WTC11 (cell line): Measurements from ENCODE around the gene ERICH3. TPM values are rescaled to one million over a fixed set of nuclear protein-coding genes. Genes with fewer than 3 reads are reported as not detected.

Experiments used
- ATAC-seq: fragments of 200-7000 bp; cut with Tn5 transposase; 2 replicates; pipeline ENCODE4 v1.10.0; 2021; ENCODE audit warnings: mild to moderate bottlenecking, moderate library complexity
- CTCF ChIA-PET: fragments of 300-600 bp; sonication (Branson Sonifier 250); formaldehyde crosslinking; loops from one replicate; lab custom pipeline; 2021; ENCODE audit warnings: antibody characterized with exemption; lab: Charles Lee
- POLR2A ChIA-PET: fragments of 350-600 bp; sonication (Branson Sonifier 250); formaldehyde crosslinking; loops from one replicate; lab custom pipeline; 2021; ENCODE audit warnings: antibody characterized with exemption; lab: Charles Lee
- DNase-seq: peaks from one replicate; pipeline ENCODE4 v3.0.0; 2021; ENCODE audit warnings: low spot score
- H3K27ac Mint-ChIP-seq: 2 replicates; pipeline ENCODE4 v1.8.0; 2021; ENCODE audit warnings: mixed read lengths
- H3K27me3 Mint-ChIP-seq: 2 replicates; pipeline ENCODE4 v1.8.0; 2021; ENCODE audit warnings: low read depth, mild to moderate bottlenecking, moderate library complexity, mixed read lengths
- H3K36me3 Mint-ChIP-seq: 2 replicates; pipeline ENCODE4 v1.8.0; 2021; ENCODE audit warnings: mixed read lengths
- H3K4me1 Mint-ChIP-seq: 2 replicates; pipeline ENCODE4 v1.8.0; 2022; ENCODE audit warnings: mixed read lengths
- H3K4me3 Mint-ChIP-seq: 2 replicates; pipeline ENCODE4 v1.8.0; 2021; ENCODE audit warnings: mild to moderate bottlenecking, moderate library complexity, mixed read lengths
- H3K9me3 Mint-ChIP-seq: 2 replicates; pipeline ENCODE4 v1.8.0; 2021; ENCODE audit warnings: mixed read lengths
- AFF4 ChIP-seq: sonication (generic); formaldehyde crosslinking; IDR thresholded peaks from 2 replicates; pipeline ENCODE4 v1.8.1; 2023; ENCODE audit warnings: mild to moderate bottlenecking, missing genetic modification reagents, borderline replicate concordance
- CTCF ChIP-seq: fragments of 200-600 bp; IDR thresholded peaks from 2 replicates; pipeline ENCODE4 v1.8.0; 2022; ENCODE audit warnings: antibody characterized with exemption
- E2F4 ChIP-seq: sonication (generic); formaldehyde crosslinking; IDR thresholded peaks from 2 replicates; pipeline ENCODE4 v1.8.1; 2022; ENCODE audit warnings: low read depth, mild to moderate bottlenecking, moderate library complexity, missing genetic modification reagents, borderline replicate concordance
- ELF4 ChIP-seq: sonication (generic); formaldehyde crosslinking; IDR thresholded peaks from 2 replicates; pipeline ENCODE4 v1.8.1; 2022; ENCODE audit warnings: low read depth, mild to moderate bottlenecking, moderate library complexity, missing genetic modification reagents
- ETV6 ChIP-seq: sonication (generic); formaldehyde crosslinking; IDR thresholded peaks from 2 replicates; pipeline ENCODE4 v1.8.1; 2022; ENCODE audit warnings: mild to moderate bottlenecking, missing genetic modification reagents
- GABPB1 ChIP-seq: sonication (generic); formaldehyde crosslinking; IDR thresholded peaks from 2 replicates; pipeline ENCODE4 v1.8.1; 2023; ENCODE audit warnings: mild to moderate bottlenecking, missing genetic modification reagents
- HMGA2 ChIP-seq: fragments of 250-450 bp; sonication (Bioruptor Pico); IDR thresholded peaks from 2 replicates; pipeline ENCODE4 v1.4.0; 2021; ENCODE audit warnings: mild to moderate bottlenecking, moderate library complexity
- JUN ChIP-seq: sonication (generic); formaldehyde crosslinking; IDR thresholded peaks from 2 replicates; pipeline ENCODE4 v1.8.0; 2023; ENCODE audit warnings: mild to moderate bottlenecking, missing genetic modification reagents
- KAT7 ChIP-seq: sonication (generic); formaldehyde crosslinking; IDR thresholded peaks from 2 replicates; pipeline ENCODE4 v1.8.1; 2023; ENCODE audit warnings: missing genetic modification reagents, mild to moderate bottlenecking, borderline replicate concordance
- MXD4 ChIP-seq: fragments of 250-450 bp; sonication (Bioruptor Pico); IDR thresholded peaks from 2 replicates; pipeline ENCODE4 v1.8.0; 2021; ENCODE audit warnings: mild to moderate bottlenecking, moderate library complexity, borderline replicate concordance
- MYBL2 ChIP-seq: sonication (generic); formaldehyde crosslinking; IDR thresholded peaks from 2 replicates; pipeline ENCODE4 v1.8.1; 2023; ENCODE audit warnings: mild to moderate bottlenecking, moderate library complexity, missing genetic modification reagents
- NR2C2 ChIP-seq: sonication (generic); formaldehyde crosslinking; IDR thresholded peaks from 2 replicates; pipeline ENCODE4 v1.8.0; 2022; ENCODE audit warnings: mild to moderate bottlenecking, missing genetic modification reagents
- USF1 ChIP-seq: sonication (generic); formaldehyde crosslinking; IDR thresholded peaks from 2 replicates; pipeline ENCODE4 v1.8.0; 2022; ENCODE audit warnings: mild to moderate bottlenecking, missing genetic modification reagents
- ZNF219 ChIP-seq: sonication (generic); formaldehyde crosslinking; IDR thresholded peaks from 2 replicates; pipeline ENCODE4 v1.8.0; 2023; ENCODE audit warnings: missing genetic modification reagents, mild to moderate bottlenecking, borderline replicate concordance
- ZNF423 ChIP-seq: fragments of 250-450 bp; sonication (Bioruptor Pico); IDR thresholded peaks from 2 replicates; pipeline ENCODE4 v2.1.2; 2022; ENCODE audit warnings: mild to moderate bottlenecking, moderate library complexity
- total RNA-seq: library from RNA; stranded (reverse); gene quantifications from 3 replicates; pipeline ENCODE4 v1.2.3, GENCODE V29; 2021
- TF ChIP-seq, protein P1 (sequence below): fragments of 250-450 bp; sonication (Bioruptor Pico); IDR thresholded peaks from 2 replicates; pipeline ENCODE4 v1.9.0; 2021; ENCODE audit warnings: mild to moderate bottlenecking
- TF ChIP-seq, protein P2 (sequence below): sonication (generic); formaldehyde crosslinking; IDR thresholded peaks from 2 replicates; pipeline ENCODE4 v1.8.1; 2022; ENCODE audit warnings: low read depth, missing genetic modification reagents, borderline replicate concordance
- TF ChIP-seq, protein P3 (sequence below): sonication (generic); formaldehyde crosslinking; IDR thresholded peaks from 2 replicates; pipeline ENCODE4 v1.8.1; 2023; ENCODE audit warnings: mild to moderate bottlenecking, missing genetic modification reagents, moderate library complexity
- TF ChIP-seq, protein P4 (sequence below): sonication (generic); formaldehyde crosslinking; IDR thresholded peaks from 2 replicates; pipeline ENCODE4 v1.8.0; 2022; ENCODE audit warnings: missing genetic modification reagents
- TF ChIP-seq, protein P5 (sequence below): fragments of 250-450 bp; sonication (Bioruptor Pico); IDR thresholded peaks from 2 replicates; pipeline ENCODE4 v2.1.2; 2022; ENCODE audit warnings: mild to moderate bottlenecking, moderate library complexity

ERICH3 gene
- total RNA-seq, 1 experiment from 2014 or later: 0.07 TPM

DNA sequence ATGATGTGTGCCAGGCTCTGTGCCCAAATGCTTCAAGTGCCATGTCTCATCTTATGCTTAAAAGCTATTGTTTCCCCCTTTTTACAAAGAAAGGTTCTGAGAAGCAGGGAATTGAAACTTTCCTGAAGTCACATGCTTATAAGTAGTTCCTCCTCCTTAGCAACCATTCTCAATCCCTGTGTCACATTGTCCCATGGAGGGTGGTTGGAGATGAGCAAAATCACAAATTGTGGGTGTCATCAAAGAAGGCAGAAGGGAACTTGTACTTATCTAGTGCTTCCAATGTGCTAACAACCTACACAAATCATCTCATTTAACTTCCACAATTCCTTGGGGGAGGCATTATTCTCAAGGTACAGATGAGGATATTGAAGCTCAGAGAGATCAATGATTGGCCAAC lies 10.1 kb upstream of the ERICH3 start:
- no peak for ATAC-seq

More for the DNA sequence above, 10.1 kb upstream of the ERICH3 start:
- no peak overlapping the region for H3K4me3 Mint-ChIP-seq
- H3K27ac Mint-ChIP-seq: no peak overlapping the region
- POLR2A ChIA-PET: interaction anchor here (0.6 kb wide), 1 partner anchor 1329 kb away, joined by 3 read pairs; no protein-coding TSS in a partner anchor
- no peaks in the 10 kb centered on the region for H3K9me3 Mint-ChIP-seq
- CTCF ChIA-PET: no interaction called here
- TF ChIP-seq ETV6 (CRISPR knock-in tag) (no peak), HMGA2 (no peak), AFF4 (no peak), MXD4 (CRISPR knock-in tag) (no peak), USF1 (CRISPR knock-in tag) (no peak), GABPB1 (CRISPR knock-in tag) (no peak), NR2C2 (no peak), ELF4 (no peak), JUN (CRISPR knock-in tag) (no peak), KAT7 (CRISPR knock-in tag) (no peak), CTCF (no peak), MYBL2 (CRISPR knock-in tag) (no peak), ZNF219 (CRISPR knock-in tag) (no peak), E2F4 (CRISPR knock-in tag) (no peak), ZNF423 (no peak)
- TF ChIP-seq, protein P1, sequence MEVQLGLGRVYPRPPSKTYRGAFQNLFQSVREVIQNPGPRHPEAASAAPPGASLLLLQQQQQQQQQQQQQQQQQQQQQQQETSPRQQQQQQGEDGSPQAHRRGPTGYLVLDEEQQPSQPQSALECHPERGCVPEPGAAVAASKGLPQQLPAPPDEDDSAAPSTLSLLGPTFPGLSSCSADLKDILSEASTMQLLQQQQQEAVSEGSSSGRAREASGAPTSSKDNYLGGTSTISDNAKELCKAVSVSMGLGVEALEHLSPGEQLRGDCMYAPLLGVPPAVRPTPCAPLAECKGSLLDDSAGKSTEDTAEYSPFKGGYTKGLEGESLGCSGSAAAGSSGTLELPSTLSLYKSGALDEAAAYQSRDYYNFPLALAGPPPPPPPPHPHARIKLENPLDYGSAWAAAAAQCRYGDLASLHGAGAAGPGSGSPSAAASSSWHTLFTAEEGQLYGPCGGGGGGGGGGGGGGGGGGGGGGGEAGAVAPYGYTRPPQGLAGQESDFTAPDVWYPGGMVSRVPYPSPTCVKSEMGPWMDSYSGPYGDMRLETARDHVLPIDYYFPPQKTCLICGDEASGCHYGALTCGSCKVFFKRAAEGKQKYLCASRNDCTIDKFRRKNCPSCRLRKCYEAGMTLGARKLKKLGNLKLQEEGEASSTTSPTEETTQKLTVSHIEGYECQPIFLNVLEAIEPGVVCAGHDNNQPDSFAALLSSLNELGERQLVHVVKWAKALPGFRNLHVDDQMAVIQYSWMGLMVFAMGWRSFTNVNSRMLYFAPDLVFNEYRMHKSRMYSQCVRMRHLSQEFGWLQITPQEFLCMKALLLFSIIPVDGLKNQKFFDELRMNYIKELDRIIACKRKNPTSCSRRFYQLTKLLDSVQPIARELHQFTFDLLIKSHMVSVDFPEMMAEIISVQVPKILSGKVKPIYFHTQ (CRISPR knock-in tag): no peak
- TF ChIP-seq, protein P2, sequence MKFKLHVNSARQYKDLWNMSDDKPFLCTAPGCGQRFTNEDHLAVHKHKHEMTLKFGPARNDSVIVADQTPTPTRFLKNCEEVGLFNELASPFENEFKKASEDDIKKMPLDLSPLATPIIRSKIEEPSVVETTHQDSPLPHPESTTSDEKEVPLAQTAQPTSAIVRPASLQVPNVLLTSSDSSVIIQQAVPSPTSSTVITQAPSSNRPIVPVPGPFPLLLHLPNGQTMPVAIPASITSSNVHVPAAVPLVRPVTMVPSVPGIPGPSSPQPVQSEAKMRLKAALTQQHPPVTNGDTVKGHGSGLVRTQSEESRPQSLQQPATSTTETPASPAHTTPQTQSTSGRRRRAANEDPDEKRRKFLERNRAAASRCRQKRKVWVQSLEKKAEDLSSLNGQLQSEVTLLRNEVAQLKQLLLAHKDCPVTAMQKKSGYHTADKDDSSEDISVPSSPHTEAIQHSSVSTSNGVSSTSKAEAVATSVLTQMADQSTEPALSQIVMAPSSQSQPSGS (CRISPR knock-in tag): no peak
- TF ChIP-seq, protein P3, sequence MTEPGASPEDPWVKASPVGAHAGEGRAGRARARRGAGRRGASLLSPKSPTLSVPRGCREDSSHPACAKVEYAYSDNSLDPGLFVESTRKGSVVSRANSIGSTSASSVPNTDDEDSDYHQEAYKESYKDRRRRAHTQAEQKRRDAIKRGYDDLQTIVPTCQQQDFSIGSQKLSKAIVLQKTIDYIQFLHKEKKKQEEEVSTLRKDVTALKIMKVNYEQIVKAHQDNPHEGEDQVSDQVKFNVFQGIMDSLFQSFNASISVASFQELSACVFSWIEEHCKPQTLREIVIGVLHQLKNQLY (CRISPR knock-in tag): no peak
- TF ChIP-seq, protein P4, sequence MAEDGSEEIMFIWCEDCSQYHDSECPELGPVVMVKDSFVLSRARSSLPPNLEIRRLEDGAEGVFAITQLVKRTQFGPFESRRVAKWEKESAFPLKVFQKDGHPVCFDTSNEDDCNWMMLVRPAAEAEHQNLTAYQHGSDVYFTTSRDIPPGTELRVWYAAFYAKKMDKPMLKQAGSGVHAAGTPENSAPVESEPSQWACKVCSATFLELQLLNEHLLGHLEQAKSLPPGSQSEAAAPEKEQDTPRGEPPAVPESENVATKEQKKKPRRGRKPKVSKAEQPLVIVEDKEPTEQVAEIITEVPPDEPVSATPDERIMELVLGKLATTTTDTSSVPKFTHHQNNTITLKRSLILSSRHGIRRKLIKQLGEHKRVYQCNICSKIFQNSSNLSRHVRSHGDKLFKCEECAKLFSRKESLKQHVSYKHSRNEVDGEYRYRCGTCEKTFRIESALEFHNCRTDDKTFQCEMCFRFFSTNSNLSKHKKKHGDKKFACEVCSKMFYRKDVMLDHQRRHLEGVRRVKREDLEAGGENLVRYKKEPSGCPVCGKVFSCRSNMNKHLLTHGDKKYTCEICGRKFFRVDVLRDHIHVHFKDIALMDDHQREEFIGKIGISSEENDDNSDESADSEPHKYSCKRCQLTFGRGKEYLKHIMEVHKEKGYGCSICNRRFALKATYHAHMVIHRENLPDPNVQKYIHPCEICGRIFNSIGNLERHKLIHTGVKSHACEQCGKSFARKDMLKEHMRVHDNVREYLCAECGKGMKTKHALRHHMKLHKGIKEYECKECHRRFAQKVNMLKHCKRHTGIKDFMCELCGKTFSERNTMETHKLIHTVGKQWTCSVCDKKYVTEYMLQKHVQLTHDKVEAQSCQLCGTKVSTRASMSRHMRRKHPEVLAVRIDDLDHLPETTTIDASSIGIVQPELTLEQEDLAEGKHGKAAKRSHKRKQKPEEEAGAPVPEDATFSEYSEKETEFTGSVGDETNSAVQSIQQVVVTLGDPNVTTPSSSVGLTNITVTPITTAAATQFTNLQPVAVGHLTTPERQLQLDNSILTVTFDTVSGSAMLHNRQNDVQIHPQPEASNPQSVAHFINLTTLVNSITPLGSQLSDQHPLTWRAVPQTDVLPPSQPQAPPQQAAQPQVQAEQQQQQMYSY (CRISPR knock-in tag): no peak
- TF ChIP-seq, protein P5, sequence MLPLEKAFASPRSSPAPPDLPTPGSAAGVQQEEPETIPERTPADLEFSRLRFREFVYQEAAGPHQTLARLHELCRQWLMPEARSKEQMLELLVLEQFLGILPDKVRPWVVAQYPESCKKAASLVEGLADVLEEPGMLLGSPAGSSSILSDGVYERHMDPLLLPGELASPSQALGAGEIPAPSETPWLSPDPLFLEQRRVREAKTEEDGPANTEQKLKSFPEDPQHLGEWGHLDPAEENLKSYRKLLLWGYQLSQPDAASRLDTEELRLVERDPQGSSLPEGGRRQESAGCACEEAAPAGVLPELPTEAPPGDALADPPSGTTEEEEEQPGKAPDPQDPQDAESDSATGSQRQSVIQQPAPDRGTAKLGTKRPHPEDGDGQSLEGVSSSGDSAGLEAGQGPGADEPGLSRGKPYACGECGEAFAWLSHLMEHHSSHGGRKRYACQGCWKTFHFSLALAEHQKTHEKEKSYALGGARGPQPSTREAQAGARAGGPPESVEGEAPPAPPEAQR (CRISPR knock-in tag): no peak
- H3K27me3 Mint-ChIP-seq: no peaks in the 10 kb centered on the region; the same call in 1 of the 2 replicates
- H3K36me3 Mint-ChIP-seq: no peaks in the 10 kb centered on the region
- DNase-seq: no peak
- no peaks in the 10 kb centered on the region for H3K4me1 Mint-ChIP-seq
